GM21360 (cell line): ENCODE results near the gene MTA1.

ENCODE experiments used
- ATAC-seq: cut with Tn5 transposase; IDR thresholded peaks from one replicate; pipeline ENCODE4 v1.9.1; 2021; ENCODE audit warnings: mild to moderate bottlenecking, moderate library complexity; ENCODE audit not compliant: unreplicated experiment

Gene MTA1

DNA sequence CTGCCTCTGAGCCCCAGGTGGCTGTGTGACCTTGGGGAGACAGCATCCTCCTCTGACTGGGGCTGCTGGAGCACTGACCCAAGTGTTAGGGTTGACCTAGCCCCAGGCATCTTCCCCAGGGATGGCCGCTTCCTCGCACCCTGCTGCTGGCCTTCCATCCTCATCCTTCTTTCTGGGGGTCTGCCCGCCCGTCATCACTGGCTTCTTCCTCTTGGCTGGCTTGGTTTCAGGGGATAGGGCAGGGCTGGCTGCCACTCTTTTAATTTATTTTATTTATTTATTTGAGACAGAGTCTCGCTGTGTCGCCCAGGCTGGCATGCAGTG lies 74.9 kb downstream of the MTA1 start:
- no peak for ATAC-seq

DNA sequence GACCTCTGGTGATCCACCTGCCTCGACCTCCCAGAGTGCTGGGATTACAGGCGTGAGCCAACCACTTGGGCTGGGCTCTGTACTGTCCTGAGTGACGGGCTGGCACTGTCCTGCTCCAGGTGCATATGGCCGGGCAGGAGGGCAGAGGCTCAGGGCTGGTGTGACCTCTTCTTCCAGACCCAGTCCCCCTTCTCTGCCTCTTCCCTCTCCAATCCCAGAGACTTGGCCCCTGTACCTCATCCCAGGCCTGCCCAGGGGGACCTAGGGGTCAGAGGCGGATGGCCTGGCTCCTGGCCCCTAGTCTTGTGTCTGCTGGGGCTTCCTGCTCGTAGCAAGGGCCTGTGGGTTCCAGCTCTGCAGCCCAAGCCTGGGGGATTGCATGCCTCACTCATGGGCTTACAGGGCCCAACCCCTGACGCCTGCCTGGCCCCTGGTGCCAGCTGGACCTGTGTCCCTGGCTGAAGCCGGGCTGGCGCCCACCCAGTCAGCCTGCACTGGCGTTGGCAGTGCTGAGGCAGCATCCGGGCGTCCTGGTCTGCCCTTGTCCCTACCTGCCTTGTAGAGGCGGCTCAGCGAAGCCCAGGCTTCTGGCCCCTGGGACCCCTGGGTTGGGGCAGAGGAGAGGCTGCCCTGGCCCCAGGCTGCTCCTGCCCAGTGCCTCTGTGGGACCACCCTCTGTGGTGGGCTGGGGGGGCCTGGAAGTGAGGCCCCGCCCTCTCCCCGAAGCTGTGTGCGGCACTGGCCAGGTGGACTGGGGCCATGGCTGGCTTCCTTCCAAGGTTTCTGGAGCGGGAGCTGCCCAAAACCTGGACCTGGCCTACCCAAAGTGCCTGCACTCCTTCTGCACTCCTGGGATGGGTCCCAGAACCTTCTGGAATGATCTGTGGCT lies 75.7 kb downstream of the MTA1 start:
- no peak for ATAC-seq

DNA sequence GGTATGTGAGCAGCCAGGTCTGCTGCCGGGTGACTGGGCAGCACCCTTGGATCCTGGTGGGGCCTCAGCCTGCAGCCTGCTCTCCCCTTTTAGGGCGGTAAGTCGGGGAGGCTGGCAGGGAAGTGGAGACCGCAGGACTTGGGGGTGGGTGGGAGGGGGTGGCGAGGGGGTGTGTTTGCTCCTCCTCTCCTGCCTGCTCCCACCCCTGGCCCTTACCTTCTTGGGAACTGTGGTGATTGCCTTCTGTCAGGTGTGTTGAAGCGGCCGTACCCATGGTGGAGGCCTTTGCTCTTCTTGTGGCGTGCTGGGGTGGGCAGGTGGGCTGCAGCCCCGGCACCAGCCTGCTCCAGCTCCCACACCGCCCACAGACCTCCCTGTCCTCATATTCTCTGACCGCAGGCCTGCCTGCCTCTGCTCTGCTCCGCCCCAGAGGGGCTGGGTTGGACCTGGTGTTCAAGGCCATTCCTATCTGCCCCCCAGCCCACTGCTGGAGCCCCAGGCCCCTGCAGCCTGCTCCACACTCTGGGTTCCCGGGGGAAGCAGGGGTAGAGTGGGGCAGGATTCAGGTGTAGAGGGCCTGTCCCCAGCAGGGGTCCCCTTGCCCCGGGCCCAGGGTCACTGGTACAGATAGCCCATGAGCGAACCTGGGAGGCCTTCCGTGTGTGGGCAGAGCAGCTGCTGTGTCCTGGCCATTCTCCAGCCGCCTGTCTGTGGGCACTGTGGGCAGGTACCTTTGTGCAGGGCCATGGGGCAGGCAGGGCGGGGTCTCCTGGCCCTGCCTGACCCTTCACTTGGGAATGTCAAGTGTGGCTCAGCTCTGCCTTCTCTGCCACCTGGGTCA lies 76.6 kb downstream of the MTA1 start:
- no peak for ATAC-seq

DNA sequence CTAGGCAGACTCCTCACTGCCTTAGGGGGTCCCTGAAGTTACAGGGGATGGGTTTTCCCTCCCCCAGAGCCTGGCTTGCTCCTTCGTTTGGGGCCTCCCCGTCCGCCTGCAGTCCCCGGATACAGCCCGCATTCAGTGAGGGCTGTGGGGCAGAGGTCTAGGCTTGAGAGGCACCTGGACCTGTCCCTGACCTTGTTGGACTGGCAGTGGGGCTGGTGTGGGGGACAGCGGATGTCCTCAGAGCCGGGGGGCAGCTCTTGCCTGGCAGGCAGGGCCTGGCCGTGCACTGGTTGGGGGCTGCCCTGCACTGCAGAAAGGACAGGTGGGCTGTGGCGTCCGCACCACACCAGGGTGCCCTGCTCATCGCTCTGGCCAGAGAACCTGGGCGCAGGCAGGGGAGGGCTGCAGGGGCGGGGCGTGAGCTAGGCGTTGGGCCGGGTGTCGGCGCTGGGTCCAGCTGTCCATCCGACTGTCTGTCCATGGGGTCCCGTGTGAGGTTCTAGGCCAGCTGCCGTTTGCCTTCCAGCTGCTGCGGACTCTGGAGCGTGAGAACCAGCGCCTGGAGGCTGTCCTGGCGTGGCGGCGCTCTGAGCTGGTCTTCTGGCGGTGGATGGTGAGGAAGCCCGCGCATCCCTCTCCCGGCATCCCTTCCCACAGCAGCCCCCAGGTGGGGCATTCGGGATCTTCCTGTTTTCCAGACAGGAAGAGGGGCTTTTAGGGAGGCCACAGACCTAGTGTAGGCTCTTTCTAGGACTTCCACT lies 77.4 kb downstream of the MTA1 start:
- ATAC-seq: no peak

DNA sequence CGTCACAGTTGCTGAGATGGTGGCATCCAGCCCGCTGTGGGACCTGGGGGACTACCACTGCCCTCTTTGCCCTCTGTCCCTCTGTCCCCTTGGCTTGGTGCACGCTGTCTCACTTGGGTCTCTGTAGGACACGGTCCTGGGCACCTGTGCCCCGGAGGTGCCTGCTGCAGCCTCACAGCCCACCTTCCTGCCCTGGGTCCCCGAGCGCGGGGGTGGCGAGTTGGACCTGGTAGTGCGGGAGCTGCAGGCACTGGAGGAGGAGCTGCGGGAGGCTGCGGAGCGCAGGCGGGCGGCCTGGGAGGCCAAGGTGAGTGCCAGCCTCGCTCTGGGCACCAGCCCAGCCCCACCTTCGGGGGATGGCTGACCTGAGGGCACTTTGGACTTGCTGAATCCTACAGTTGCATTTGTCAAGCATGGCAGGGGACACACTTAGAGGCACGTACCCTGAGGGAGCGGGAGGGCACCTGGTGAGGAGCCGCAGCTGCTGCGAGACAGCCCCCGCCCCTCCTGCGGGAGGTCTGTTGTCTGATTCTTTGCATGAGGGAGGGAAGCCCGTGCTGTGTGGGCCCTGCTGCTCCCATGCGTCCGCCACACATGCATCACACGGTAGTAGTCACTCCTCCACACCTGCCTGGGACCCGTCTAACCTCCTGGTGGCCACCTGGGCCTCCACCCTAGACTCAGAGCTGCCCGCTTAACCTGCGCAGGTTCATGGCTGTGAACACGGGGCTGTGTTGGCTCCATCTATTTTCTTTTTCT lies 78.2 kb downstream of the MTA1 start:
- no peak for ATAC-seq

DNA sequence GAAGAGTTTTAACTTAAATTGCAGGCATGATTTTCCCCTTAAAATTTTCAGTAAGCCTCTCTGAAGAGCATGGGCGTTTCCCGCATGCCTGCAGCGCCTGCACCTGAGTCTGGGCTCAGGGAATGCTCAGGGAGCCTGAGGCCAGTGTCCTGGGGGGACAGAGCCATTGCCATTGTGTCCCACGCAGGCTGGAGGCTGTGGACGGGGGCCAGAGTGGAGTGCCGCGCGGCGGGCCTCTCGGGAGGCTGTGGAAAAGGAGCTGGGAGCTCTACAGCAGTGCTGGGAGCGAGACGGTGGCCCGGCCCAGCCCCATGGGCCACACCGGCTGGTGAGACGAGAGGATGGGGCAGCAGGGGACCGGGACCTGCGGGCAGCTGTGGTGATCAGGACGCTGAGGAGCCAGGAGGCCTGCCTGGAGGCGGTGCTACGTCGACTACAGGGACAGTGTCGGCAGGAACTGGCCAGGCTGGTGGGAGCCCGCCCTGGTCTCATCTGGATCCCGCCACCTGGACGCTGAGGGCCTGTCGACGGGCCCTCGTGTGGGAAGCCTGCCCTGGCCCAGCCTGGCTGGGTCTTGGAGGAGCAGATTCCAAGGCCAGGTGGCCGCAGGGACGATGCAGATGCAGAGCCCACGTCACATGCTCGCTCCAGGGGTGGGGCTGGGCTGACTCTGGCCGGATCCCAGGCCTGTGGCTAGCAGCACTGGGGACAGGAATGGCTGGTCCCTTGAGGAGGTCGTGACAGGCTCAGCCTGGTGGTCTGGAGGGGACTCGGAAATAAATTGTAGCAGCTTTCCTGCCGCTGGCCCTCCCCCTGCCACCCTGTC lies 79.0 kb downstream of the MTA1 start:
- ATAC-seq: no peak

DNA sequence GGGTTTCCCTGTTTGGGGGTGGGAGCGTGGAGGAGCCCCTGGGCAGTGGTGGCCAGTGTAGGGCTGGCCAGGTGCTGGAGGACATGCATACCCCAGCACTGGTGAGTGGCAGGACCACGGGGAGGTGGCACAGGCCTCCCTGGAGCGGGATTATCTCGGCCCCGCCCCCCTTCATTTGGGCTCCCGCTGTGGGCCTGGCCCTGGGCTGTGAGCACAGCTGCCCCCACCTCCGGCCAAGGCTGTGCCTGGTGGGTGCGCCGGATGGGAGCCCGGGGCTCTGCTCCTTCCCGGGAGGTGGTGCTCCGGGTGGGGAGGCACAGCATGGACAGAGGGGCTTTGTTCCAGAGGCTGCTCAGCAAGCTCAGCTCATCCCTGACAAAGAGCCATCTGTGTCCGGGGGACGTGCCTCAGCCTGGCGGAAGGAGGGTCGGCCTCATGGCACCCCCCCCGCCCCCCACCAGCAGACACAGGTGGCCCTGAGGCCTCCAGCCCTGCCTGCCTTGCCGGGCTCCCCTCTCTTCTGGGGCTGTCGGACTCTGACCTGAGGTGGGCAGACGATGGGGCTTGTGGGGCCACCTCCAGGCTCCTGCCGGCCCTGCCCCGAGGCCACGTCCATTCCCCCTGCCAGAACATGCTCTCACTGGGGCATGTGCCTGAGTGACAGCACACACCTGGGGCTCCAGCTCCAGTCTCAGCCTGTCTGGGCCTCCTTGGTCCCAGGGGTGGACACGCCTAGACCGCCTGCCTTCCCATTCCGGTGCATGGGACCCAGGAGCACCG lies 79.8 kb downstream of the MTA1 start:
- ATAC-seq: no peak

DNA sequence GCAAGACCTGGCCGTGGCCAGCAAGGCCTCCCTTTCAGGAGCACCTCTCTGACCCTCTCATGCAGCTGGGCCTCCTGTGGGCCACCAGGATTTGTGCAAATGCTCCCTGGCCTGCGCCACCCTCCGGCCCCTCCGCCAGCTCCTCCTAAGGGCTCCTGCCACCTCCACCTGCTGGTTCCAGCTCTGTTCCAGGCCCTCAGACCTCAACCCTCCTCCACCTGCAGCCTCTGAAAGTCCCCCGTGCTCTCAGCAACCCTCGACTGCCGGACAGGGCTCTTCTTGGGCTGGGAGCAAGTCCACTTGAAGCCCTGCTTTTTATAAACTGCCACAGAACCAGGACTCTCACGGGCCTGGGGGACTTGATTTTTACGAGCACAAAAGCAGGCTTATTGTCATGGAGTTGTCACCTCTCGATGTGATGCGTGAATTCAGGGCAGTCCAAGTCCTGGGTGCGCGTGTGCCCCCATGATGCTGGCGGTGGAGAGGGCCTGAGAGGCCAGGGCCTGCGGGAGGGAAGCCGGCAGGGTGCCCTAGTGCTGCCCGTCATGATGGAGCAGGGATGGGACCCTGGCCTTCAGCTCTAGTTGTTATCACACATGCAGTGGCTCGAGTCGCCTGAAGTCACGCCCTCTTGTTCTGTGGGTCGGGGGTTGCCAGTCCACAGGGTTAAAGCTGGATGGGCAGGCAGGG lies 80.6 kb downstream of the MTA1 start:
- no peak for ATAC-seq

DNA sequence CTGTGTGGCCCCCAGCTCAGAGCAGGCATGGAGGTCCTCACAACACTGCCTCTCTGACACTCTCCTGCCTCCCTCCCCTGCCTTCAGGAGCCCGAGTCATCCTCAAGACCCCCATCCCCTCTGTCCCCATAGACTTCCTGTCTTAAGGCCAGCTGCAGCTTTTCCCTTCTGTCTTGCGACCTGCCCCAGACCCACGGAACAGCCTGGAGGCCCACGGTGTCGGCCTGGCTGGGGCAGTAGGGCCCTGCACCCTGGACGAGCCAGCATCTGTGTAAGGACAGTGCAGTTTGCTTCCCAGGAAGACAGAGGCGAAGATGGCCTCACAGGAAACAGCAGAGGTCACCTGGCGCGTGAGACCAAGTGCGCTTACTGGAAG lies 81.1 kb downstream of the MTA1 start:
- no peak for ATAC-seq

DNA sequence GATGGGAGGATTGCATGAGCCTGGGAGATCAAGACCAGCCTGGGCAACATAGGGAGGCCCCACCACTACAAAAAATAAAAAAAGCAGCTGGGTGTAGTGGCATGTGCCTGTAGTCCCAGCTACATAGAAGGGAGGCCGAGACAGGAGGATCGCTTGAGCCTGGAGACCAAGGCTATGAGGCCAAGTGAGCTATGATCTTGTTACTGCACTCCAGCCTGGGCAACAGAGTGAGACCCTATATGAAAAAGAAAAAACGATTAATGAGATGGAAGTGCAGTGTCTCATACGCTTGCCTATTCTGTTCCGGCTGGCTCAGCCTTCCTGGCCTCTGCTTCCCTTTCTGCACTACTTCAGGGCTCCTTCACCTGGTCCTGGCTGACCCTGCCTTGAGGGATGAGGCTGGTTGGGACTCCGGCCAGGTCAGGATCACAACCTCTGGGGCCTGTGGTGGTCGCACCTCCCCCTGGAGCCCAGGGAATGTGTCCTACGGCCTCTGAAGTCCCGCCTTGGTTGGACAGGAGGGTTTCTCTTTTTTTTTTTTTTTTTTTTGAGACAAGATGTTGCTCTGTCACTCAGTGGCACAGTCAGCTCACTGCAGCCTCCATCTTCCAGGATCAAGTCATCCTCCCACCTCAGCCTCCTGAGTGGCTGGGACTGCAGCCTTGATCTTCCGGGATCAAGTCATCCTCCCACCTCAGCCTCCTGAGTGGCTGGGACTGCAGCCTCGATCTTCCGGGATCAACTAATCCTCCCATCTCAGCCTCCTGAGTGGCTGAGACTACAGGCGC lies 82.1 kb downstream of the MTA1 start:
- no peak for ATAC-seq

DNA sequence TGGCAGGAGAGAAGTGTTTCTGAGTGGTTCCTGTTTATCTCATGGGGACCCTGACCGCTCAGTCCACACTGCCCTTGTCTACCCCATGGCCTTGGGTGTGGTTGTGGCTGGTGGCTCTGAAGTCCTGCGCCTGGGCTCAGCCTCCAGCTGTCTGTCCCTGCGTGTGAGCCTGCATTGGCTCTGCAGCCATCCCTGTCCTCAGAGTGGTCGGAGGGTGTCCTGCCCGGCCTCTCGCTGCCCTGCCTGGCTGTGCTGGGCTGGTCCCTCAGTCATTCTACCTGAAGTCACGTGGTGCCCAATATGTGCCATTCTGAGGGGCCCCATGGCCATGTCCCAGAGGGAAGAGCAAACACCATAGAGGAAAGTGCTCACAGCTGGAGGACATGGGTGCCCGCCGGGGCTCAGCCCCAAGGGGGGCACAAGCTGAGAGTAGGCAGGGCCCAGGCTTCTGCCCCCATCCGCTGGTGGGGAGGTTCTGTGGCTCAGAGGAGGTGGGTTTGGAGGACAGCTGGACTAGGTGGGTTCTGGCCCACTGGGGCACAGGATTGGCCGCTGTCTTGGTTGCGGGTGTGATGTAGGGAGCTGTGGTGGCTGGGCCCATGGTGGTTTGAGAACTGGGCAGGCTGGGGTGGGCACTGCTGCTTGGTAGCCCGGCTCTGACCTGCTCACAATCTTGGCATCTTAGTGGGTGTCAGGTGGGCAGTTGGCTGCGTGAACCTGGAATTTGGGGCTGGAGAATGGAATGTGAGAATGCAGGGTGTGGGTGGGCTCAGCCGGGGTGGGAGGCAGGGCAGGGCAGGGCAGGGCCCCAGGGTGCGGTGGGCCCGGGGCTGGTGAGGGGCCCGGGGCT lies 83.0 kb downstream of the MTA1 start:
- no peak for ATAC-seq

DNA sequence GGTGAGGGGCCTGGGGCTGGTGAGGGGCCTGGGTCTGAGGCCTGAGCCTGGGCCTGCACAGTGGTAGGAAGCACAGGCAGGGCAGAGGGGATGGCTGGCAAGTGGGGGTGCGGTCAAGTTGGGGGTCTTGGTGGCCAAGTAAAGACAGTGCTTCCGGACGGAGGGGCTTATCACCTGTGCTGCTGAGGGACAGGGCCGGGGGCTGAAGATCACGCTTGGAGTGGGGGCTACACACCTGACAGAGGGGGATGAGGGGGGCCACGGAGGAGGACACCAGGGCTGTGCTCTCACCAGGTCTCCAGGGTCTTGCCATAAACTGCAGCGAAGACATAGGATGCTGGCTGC lies 83.6 kb downstream of the MTA1 start:
- no peak for ATAC-seq

DNA sequence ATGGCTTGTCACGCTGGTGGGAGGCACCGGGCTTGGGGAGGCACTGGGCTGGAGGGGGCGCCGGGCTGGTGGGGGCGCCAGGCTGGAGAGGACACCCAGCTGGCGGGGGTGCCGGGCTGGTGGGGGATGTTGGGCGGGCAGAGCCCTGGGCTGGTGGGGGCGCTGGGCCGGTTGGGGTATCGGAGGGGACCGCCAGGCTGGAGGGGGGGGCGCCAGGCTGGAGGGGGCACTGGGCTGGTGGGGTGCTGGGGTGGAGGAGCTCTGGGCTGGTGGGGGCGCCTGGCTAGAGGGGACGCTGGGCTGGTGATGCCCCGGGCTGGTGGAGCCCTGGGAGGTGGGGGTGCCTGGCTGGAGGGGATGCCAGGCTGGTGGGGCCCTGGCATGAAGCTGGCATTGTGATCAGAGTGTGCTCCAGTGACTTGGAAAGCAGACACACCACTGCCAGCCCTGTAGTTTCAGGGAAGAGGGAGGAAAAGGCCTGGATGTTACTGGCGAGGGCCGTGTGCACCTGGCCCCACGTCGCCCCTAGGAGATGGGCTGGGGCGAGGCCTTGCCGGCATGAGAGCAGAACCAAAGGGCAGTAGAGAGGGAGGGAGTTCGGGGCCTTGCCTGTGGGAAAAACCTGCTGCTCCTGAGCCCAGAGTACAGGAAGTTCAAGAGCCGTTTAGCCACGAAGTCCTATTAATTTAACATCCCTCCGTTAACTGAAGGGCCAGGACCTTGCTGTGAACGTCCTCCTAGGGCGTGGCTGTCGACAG lies 84.5 kb downstream of the MTA1 start:
- no peak for ATAC-seq

DNA sequence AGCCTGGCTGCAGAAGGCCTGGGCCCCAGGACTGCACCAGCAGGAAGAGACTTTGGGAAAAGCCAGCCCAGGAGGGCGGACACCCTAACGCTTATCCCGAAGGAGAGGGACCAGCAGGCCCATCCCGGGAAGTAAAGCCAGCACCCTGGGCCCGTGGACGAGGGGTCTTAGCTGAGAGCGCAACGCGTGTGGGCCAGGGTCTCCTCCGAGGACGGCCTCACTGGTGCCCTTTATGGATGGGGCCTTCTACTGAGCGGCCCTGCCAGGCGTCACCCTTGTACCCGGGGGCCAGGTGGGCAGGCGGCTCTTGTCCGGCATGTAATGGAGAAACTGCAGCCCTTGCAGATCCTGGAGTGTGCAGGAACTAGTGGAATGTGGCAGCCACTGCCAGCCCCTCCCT lies 85.5 kb downstream of the MTA1 start:
- no peak for ATAC-seq

DNA sequence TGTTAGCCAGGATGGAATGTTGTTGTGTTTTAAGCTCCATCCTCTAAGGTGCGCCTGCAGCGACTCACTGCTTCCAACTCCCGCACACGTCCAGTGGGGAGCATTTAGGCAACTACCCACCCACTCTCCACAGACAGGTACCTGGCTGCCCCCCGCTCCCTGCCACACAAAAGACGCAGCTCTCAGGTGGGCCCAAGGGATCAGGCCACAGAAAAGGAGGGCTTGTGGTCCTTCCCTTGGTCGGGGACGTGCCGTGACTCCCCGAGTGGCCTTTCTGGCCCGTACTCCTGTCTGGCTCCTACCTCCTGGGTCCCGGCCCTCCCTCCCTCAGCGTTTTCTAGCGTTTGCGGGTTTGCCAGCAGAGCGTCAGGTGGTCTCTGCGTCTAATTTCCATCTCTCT lies 87.6 kb downstream of the MTA1 start:
- no peak for ATAC-seq

DNA sequence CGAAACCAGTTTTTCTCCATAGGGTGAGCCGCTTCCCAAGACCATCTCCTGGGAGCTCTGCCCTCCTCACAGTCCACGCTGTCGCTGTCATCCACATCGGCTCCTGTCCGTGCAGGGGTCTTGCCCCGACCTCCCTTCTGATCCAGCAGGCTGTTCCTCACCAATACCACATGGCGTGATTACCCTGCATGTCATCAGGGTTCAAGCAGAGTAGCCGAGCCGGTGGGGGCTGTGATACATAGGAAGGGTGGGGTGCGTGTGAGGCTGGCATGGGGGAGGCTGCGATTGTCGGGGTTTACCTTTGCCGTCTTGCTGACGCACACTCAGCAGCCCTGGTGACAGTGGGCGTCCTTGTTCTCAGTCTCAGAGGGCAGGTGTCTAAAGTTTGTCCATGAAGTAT lies 88.4 kb downstream of the MTA1 start:
- ATAC-seq: no peak
